Measurements from ENCODE around the gene IMMP2L.

IMMP2L gene

DNA sequence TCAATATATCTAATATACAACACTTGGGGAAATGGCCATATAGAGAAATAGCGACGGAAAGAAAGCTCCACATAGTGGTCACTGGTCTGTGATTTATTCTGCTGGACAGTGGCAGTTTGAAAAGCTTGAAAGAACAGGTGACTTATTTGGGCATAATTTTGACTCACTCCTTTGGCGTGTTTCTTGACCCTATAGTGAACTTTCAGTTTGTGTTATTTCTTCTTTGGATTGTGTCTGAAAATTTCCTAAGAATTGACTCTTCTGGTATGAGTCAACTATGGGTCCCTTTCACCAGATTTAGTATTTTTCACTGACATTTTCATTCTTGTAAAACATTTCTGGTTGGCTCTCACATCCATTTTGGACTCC is 25.8 kb upstream of the IMMP2L start:
- TF ChIP-seq, protein P1, sequence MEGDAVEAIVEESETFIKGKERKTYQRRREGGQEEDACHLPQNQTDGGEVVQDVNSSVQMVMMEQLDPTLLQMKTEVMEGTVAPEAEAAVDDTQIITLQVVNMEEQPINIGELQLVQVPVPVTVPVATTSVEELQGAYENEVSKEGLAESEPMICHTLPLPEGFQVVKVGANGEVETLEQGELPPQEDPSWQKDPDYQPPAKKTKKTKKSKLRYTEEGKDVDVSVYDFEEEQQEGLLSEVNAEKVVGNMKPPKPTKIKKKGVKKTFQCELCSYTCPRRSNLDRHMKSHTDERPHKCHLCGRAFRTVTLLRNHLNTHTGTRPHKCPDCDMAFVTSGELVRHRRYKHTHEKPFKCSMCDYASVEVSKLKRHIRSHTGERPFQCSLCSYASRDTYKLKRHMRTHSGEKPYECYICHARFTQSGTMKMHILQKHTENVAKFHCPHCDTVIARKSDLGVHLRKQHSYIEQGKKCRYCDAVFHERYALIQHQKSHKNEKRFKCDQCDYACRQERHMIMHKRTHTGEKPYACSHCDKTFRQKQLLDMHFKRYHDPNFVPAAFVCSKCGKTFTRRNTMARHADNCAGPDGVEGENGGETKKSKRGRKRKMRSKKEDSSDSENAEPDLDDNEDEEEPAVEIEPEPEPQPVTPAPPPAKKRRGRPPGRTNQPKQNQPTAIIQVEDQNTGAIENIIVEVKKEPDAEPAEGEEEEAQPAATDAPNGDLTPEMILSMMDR (IDR thresholded peaks at IDR 0.05), result no peak

DNA sequence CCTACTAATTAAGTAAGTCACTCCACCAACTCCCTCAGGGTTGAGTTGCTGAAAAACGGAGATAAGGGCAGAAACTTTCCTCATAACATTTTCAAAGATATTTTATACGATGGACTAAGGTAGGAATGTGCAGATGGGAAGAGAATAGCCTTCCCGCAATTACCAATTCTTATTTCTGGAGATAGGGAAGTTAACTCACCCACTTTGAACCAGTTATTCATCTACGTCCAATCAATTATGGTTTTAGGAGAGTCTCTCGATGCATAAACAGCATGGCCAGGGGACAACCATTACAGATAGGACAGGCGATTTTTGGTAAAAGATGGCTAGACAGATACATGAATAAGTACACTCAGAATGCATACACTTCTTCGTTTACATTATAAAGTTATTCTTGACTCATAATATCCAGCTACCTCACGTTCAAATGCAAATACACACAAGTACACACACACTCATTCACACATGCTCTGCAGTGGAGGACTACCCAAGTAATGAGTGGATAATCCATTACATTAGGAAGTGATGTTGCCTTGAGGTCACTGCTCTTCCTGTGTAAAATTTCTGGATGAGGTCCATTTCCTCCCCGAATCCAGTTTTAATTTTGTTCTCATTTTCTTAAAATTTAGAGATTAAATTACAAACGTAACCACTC is 25.2 kb upstream of the IMMP2L start:
- TF ChIP-seq, protein P1 (IDR thresholded peaks at IDR 0.05), result no peak

DNA sequence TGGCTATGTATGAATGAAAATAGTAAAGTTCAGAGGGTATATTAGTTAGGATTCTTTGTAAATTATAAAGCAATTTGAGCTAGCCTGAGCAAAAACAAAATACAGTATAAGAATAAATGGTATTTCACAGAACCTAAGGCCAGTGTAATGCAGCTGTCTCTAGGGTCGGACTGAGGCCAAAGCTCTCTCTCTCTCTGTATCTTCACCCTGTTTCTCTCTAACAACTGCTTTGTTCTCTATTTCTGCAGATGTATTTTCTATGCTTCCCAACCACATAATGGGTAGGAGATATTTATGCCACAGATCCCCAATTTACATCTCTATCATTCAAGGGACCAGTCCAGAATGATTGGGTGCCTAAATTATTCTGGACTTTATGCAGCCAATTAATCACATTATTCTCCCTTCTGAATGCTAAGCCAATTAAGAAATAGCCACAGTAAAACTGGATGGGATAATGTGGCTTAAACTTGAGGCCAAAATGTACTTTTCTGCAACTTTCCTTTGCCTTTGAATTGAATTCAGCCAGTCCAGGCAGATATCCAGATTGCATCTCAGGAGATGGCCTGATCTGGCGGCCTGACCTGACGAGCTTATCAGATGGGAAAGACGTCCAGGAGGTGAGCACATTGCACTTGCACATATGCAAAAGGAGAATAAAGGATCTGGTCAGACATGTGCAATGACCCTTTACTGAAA is 24.6 kb upstream of the IMMP2L start:
- TF ChIP-seq, protein P1 (IDR thresholded peaks at IDR 0.05), result no peak

DNA sequence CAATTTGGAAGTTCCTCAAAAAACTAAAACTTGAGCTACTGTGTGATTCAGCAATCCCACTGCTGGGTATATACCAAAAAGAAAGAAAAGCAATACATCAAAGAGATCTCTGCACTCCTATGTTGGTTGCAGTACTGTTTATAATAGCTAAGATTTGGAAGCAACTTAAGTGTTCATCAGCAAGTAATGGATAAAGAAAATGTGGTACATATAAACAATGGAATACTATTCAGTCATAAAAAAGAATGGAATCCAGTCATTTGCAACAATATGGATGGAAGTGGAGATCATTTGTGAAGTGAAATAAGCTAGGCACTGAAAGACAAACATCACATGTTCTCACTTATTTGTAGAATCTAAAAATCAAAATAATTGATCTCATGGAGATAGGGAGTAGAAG is 16.5 kb upstream of the IMMP2L start:
- TF ChIP-seq, protein P1 (IDR thresholded peaks at IDR 0.05), result no peak

DNA sequence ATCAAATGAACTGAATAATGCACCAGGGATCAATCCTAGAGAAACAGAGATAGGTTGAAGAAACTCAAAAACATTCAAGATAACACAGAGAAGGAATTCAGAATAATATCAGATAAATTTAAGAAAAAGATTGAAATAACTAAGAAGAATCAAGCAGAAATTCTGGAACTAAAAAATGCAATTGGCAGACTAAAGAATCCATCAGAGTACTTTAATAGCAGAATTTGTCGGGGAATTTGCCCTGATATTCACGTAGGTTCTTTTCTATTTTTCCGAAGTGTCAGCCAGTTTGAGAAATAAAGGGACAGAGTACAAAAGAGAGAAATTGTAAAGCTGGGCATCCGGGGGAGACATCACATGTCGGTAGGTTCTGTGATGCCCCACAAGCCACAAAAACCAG is 9.4 kb upstream of the IMMP2L start:
- TF ChIP-seq, protein P1 (IDR thresholded peaks at IDR 0.05), result no peak

DNA sequence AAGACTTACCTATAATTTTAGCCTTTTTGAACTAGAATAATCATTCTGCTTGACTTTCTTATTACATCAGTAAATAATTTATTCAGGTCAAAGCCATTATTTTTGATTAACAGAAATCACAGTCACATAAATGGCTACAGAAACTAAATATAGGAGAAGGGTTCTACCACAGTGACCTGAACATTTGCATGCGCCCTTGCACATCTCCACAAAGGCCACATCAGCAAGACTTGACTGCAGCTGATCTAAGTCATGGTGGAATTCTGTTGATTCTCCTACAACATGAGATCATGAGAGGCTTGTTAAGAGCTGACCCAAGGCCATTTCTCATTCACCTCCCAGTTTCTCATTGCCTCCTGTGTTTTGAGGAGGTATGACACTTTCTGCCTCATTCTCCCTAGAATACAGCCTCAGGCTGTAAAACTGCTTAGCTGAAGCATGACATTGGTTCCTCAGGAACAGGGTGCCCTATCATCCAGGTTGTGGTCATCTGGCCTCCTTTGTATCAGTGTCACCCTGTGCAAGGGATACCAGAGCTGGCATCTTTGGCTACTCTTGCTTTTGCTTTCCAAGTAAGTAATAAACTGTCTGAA is 6.7 kb upstream of the IMMP2L start:
- TF ChIP-seq, protein P1 (IDR thresholded peaks at IDR 0.05), result no peak

DNA sequence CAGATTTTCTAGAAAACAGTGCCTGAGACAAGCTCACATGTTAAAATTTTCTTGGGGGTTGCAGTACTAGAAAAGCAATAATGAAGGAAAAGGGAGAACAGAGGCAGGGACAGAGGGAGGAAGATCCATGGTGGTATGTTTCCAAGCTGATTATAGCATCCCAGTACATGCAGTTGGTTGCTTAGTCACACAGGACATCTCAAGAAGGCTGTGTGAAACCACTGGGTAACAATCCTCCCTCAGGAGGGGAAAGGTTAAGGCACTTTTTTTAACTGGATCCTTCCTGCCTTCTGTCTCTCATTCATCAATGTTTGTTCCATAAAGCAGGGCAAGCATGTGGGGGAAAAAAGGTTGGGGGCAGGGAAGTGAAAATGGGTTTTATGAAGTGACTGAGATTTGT is 6.1 kb upstream of the IMMP2L start:
- TF ChIP-seq, protein P1 (IDR thresholded peaks at IDR 0.05), result no peak
